Measurements from ENCODE around the gene KIF1A.

The KIF1A gene

GRCh38 chr2:240672076-240672700, 147.8 kb downstream of the KIF1A start:
- Histone ChIP-seq H3K9ac (ENCODE audit: low read length) (no peak overlapping the region), H3K36me3 (ENCODE audit: insufficient read depth, low read length) (no peaks in the 10 kb centered on the region), H3K79me2 (ENCODE audit: insufficient read depth, low read length) (no peaks in the 10 kb centered on the region), H4K20me1 (ENCODE audit: insufficient read depth, low read length) (no peaks in the 10 kb centered on the region), H2AFZ (ENCODE audit: low read length) (no peak overlapping the region), H3F3A (ENCODE audit: insufficient read depth, low read length) (no peaks in the 10 kb centered on the region), H3K4me1 (ENCODE audit: insufficient read depth, low read length, severe bottlenecking) (no peaks in the 10 kb centered on the region), H3K4me2 (ENCODE audit: low read length) (no peak overlapping the region), H3K27me3 (ENCODE audit: insufficient read depth, low read length) (peaks cover 3% of the 10 kb centered on the region; the same call in 1 of the 2 replicates), H3K27ac (ENCODE audit: low read depth, low read length, poor library complexity, severe bottlenecking) (no peak overlapping the region), H3K4me3 (ENCODE audit: low read depth, low read length, poor library complexity, severe bottlenecking) (no peak overlapping the region), H3K9me3 (ENCODE audit: low read length) (no peaks in the 10 kb centered on the region), H3K9me2 (ENCODE audit: low read depth, low read length) (no peaks in the 10 kb centered on the region)
- no peak for TF ChIP-seq CTCF (IDR thresholded peaks at IDR 0.05; ENCODE audit: low read length)
- no peak for TF ChIP-seq EZH2 (IDR thresholded peaks at IDR 0.05; ENCODE audit: borderline replicate concordance, low read length)

- H3K27ac ChIP-seq (ENCODE audit: low read depth, low read length, poor library complexity, severe bottlenecking) = no peak overlapping the region
- H3K9me2 ChIP-seq (ENCODE audit: low read depth, low read length) = no peaks in the 10 kb centered on the region
- no peaks in the 10 kb centered on the region for H4K20me1 ChIP-seq (ENCODE audit: insufficient read depth, low read length)
- peaks cover 3% of the 10 kb centered on the region; the same call in 1 of the 2 replicates for H3K27me3 ChIP-seq (ENCODE audit: insufficient read depth, low read length)
- H3K79me2 ChIP-seq (ENCODE audit: insufficient read depth, low read length) = no peaks in the 10 kb centered on the region
- no peaks in the 10 kb centered on the region for H3K4me1 ChIP-seq (ENCODE audit: insufficient read depth, low read length, severe bottlenecking)
- no peak overlapping the region for H3K4me2 ChIP-seq (ENCODE audit: low read length)
- TF ChIP-seq CTCF (IDR thresholded peaks at IDR 0.05; ENCODE audit: low read length) (no peak), EZH2 (IDR thresholded peaks at IDR 0.05; ENCODE audit: borderline replicate concordance, low read length) (no peak)
- H2AFZ ChIP-seq (ENCODE audit: low read length) = no peak overlapping the region
- no peak overlapping the region for H3K4me3 ChIP-seq (ENCODE audit: low read depth, low read length, poor library complexity, severe bottlenecking)
- H3K9me3 ChIP-seq (ENCODE audit: low read length) = no peaks in the 10 kb centered on the region
- H3F3A ChIP-seq (ENCODE audit: insufficient read depth, low read length) = no peaks in the 10 kb centered on the region
- H3K9ac ChIP-seq (ENCODE audit: low read length) = no peak overlapping the region
- no peaks in the 10 kb centered on the region for H3K36me3 ChIP-seq (ENCODE audit: insufficient read depth, low read length)
These were observed 149.1 kb downstream of the KIF1A start for GRCh38 chr2:240670950-240671349.

- no peak overlapping the region for H3K4me2 ChIP-seq (ENCODE audit: low read length)
- TF ChIP-seq EZH2 (IDR thresholded peaks at IDR 0.05; ENCODE audit: borderline replicate concordance, low read length) (no peak), CTCF (IDR thresholded peaks at IDR 0.05; ENCODE audit: low read length) (no peak)
- no peak overlapping the region for H3K4me3 ChIP-seq (ENCODE audit: low read depth, low read length, poor library complexity, severe bottlenecking)
- H3K36me3 ChIP-seq (ENCODE audit: insufficient read depth, low read length) = no peaks in the 10 kb centered on the region
- no peaks in the 10 kb centered on the region for H3K79me2 ChIP-seq (ENCODE audit: insufficient read depth, low read length)
- peaks cover 3% of the 10 kb centered on the region; the same call in 1 of the 2 replicates for H3K27me3 ChIP-seq (ENCODE audit: insufficient read depth, low read length)
- H3F3A ChIP-seq (ENCODE audit: insufficient read depth, low read length) = no peaks in the 10 kb centered on the region
- H3K4me1 ChIP-seq (ENCODE audit: insufficient read depth, low read length, severe bottlenecking) = no peaks in the 10 kb centered on the region
- no peaks in the 10 kb centered on the region for H3K9me3 ChIP-seq (ENCODE audit: low read length)
- no peak overlapping the region for H2AFZ ChIP-seq (ENCODE audit: low read length)
- H3K9me2 ChIP-seq (ENCODE audit: low read depth, low read length) = no peaks in the 10 kb centered on the region
- H4K20me1 ChIP-seq (ENCODE audit: insufficient read depth, low read length) = no peaks in the 10 kb centered on the region
- H3K9ac ChIP-seq (ENCODE audit: low read length) = no peak overlapping the region
- no peak overlapping the region for H3K27ac ChIP-seq (ENCODE audit: low read depth, low read length, poor library complexity, severe bottlenecking)
These were observed 149.6 kb downstream of the KIF1A start for GRCh38 chr2:240670402-240670801.

All from OCI-LY1 (cell line).